Measurements from ENCODE around the gene RAD23A.
A peak's percentile ranks its signal among the peaks of the same experiment; 100 is the strongest.

Gene RAD23A

GRCh38 chr19:12945479-12946091 is at the start of gene RAD23A:
Gene RAD23A, plus strand, starts transcription at chr19:12945862. Its CDS starts 87 bp downstream, at chr19:12945949.
- TF ChIP-seq CTCF (conservative IDR thresholded peaks at IDR 0.05; ENCODE audit: low read depth, low read length), result no peak
- peak within 1 kb of the TSS; percentile 93 for H3K4me2 ChIP-seq
- H2AFZ ChIP-seq (ENCODE audit: low read depth), result no peak within 1 kb of the TSS
- peaks cover 25% of the 10 kb centered on the region for H3K36me3 ChIP-seq (ENCODE audit: insufficient read depth)
- H3K9ac ChIP-seq, result peak within 1 kb of the TSS; percentile 87
- H3K27ac ChIP-seq, result peak within 1 kb of the TSS; percentile 84
- H3K4me3 ChIP-seq (IDR thresholded peaks at IDR 0.05; ENCODE audit: insufficient read depth, low read depth, low read length), result no peak within 1 kb of the TSS
- peaks cover 54% of the 10 kb centered on the region for H3K4me1 ChIP-seq (ENCODE audit: low read depth, poor library complexity, severe bottlenecking)
- no peaks in the 10 kb centered on the region for H3K27me3 ChIP-seq (ENCODE audit: insufficient read depth, low read depth)
- H4K20me1 ChIP-seq (ENCODE audit: insufficient read depth), result no peaks in the 10 kb centered on the region
- peaks cover 37% of the 10 kb centered on the region for H3K79me2 ChIP-seq (ENCODE audit: insufficient read depth, low read depth)

DNA sequence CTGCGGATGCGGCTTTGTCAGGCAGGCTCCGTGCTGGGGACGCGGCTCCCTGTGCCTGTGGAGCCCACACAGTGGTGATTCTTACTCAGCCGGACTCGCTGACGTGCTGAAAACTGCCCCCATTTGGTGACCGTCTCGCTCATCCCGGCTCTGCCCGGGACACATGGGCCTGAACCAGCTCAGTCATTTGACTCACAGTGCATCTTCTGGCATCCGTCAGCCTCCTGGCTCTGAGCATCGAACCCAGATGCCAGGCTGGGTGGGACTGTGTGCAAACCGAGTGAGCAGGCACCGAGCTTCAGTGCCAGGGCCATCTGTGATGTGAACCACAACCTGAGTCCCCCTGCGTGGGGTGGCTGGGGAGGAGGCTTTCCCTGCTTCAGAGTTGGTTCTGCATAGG is 49.2 kb upstream of the RAD23A start:
- no peak for TF ChIP-seq CTCF (conservative IDR thresholded peaks at IDR 0.05; ENCODE audit: low read depth, low read length)
- no peak overlapping the region for H2AFZ ChIP-seq (ENCODE audit: low read depth)
- no peak overlapping the region for H3K27ac ChIP-seq
- no peaks in the 10 kb centered on the region for H3K27me3 ChIP-seq (ENCODE audit: insufficient read depth, low read depth)
- H3K4me2 ChIP-seq, result no peak overlapping the region
- H3K79me2 ChIP-seq (ENCODE audit: insufficient read depth, low read depth), result peaks cover 4% of the 10 kb centered on the region; the same call in 1 of the 2 replicates
- H3K9ac ChIP-seq, result no peak overlapping the region
- no peaks in the 10 kb centered on the region for H4K20me1 ChIP-seq (ENCODE audit: insufficient read depth)
- H3K4me1 ChIP-seq (ENCODE audit: low read depth, poor library complexity, severe bottlenecking), result peaks cover 44% of the 10 kb centered on the region
- H3K36me3 ChIP-seq (ENCODE audit: insufficient read depth), result no peaks in the 10 kb centered on the region
- H3K4me3 ChIP-seq (IDR thresholded peaks at IDR 0.05; ENCODE audit: insufficient read depth, low read depth, low read length), result no peak overlapping the region

- peaks cover 49% of the 10 kb centered on the region for H3K4me1 ChIP-seq (ENCODE audit: low read depth, poor library complexity, severe bottlenecking)
- no peaks in the 10 kb centered on the region for H3K79me2 ChIP-seq (ENCODE audit: insufficient read depth, low read depth)
- H3K36me3 ChIP-seq (ENCODE audit: insufficient read depth), result no peaks in the 10 kb centered on the region
- H4K20me1 ChIP-seq (ENCODE audit: insufficient read depth), result no peaks in the 10 kb centered on the region
- H3K27me3 ChIP-seq (ENCODE audit: insufficient read depth, low read depth), result no peaks in the 10 kb centered on the region
- TF ChIP-seq CTCF (conservative IDR thresholded peaks at IDR 0.05; ENCODE audit: low read depth, low read length), result no peak
- H3K27ac ChIP-seq, result peak overlapping the region; percentile 83
- no peak overlapping the region for H3K4me3 ChIP-seq (IDR thresholded peaks at IDR 0.05; ENCODE audit: insufficient read depth, low read depth, low read length)
- H2AFZ ChIP-seq (ENCODE audit: low read depth), result no peak overlapping the region
- H3K9ac ChIP-seq, result peak overlapping the region; percentile 20; the same call in 1 of the 2 replicates
- peak overlapping the region; percentile 47 for H3K4me2 ChIP-seq
These were observed 45.7 kb upstream of the RAD23A start for GRCh38 chr19:12899891-12900518.

DNA sequence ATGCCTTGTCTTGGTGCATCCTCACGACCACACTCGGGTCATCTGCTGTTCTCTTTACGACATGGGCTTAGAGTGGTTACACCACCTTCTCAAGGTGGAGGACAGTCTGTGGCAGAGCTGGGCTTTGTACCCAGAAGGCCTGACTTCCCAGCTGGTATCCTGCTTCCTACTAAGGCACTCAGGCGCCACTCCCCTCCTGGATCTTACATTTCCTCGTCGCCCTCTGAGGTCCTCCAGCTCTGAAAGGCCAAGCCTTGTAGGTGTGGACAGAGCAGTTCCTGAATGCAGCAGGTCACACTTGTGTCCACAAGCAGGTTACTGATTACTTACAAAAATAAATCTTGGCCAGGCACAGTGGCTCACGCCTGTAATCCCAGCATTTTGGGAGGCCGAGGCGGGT is 38.5 kb upstream of the RAD23A start:
- TF ChIP-seq CTCF (conservative IDR thresholded peaks at IDR 0.05; ENCODE audit: low read depth, low read length), result no peak
- no peaks in the 10 kb centered on the region for H3K36me3 ChIP-seq (ENCODE audit: insufficient read depth)
- no peaks in the 10 kb centered on the region for H3K79me2 ChIP-seq (ENCODE audit: insufficient read depth, low read depth)
- no peak overlapping the region for H3K27ac ChIP-seq
- H3K27me3 ChIP-seq (ENCODE audit: insufficient read depth, low read depth), result no peaks in the 10 kb centered on the region
- H3K9ac ChIP-seq, result no peak overlapping the region
- H2AFZ ChIP-seq (ENCODE audit: low read depth), result no peak overlapping the region
- H3K4me2 ChIP-seq, result no peak overlapping the region
- H3K4me3 ChIP-seq (IDR thresholded peaks at IDR 0.05; ENCODE audit: insufficient read depth, low read depth, low read length), result no peak overlapping the region
- H3K4me1 ChIP-seq (ENCODE audit: low read depth, poor library complexity, severe bottlenecking), result peaks cover 52% of the 10 kb centered on the region
- H4K20me1 ChIP-seq (ENCODE audit: insufficient read depth), result no peaks in the 10 kb centered on the region
